GM21786 (cell line): ENCODE results near the gene KRTAP21-3.
"Not testable (repeated sequence)": the region's sequence is repeated elsewhere in the genome, so short reads cannot be mapped to it uniquely, and the experiment has no call there.

Experiments
- ATAC-seq: cut with Tn5 transposase; IDR thresholded peaks from one replicate; pipeline ENCODE4 v1.9.1; 2021; ENCODE audit not compliant: unreplicated experiment

The KRTAP21-3 gene

GRCh38 chr21:30718239-30718909 is at the start of gene KRTAP21-3:
TSS of gene KRTAP21-3 (minus strand) at chr21:30718777. CDS start at chr21:30718759, 18 bp downstream.
- no peak for ATAC-seq

GRCh38 chr21:30760776-30761175 is 42.2 kb upstream of the KRTAP21-3 start:
- ATAC-seq: no peak

GRCh38 chr21:30758306-30758705 is 39.7 kb upstream of the KRTAP21-3 start:
- ATAC-seq: no peak

- ATAC-seq: not testable (repeated sequence)
Measured at GRCh38 chr21:30755328-30755727, 36.8 kb upstream of the KRTAP21-3 start, which contains the start of gene KRTAP21-1. TSS of gene KRTAP21-1 (minus strand) at chr21:30755428. CDS start at chr21:30755378, 50 bp downstream.

- ATAC-seq: no peak
Measured at GRCh38 chr21:30747159-30747558, 28.6 kb upstream of the KRTAP21-3 start, which contains the start of gene KRTAP21-2. TSS of gene KRTAP21-2 (minus strand) at chr21:30747259. CDS start at chr21:30747202, 57 bp downstream.

GRCh38 chr21:30740462-30740861 is 21.9 kb upstream of the KRTAP21-3 start:
- no peak for ATAC-seq

GRCh38 chr21:30733026-30733425 is 14.4 kb upstream of the KRTAP21-3 start:
- no peak for ATAC-seq

- ATAC-seq: no peak
Measured at GRCh38 chr21:30726726-30727125, 8.1 kb upstream of the KRTAP21-3 start.

- ATAC-seq: no peak
Measured at GRCh38 chr21:30719401-30719800, 824 bp upstream of the KRTAP21-3 start.

GRCh38 chr21:30717105-30717504 is 1.5 kb downstream of the KRTAP21-3 start:
- ATAC-seq: no peak

- no peak for ATAC-seq
Measured at GRCh38 chr21:30714946-30715345, 3.6 kb downstream of the KRTAP21-3 start.

GRCh38 chr21:30714456-30714855 is 4.1 kb downstream of the KRTAP21-3 start:
- ATAC-seq: no peak

- no peak for ATAC-seq
Measured at GRCh38 chr21:30713766-30714165, 4.8 kb downstream of the KRTAP21-3 start.

- no peak for ATAC-seq
Measured at GRCh38 chr21:30710499-30710898, 8.1 kb downstream of the KRTAP21-3 start.

- ATAC-seq: no peak
Measured at GRCh38 chr21:30707409-30707808, 11.2 kb downstream of the KRTAP21-3 start.

- ATAC-seq: no peak
Measured at GRCh38 chr21:30695956-30696355, 22.6 kb downstream of the KRTAP21-3 start.

- ATAC-seq: no peak
Measured at GRCh38 chr21:30689822-30690221, 28.8 kb downstream of the KRTAP21-3 start.

- no peak for ATAC-seq
Measured at GRCh38 chr21:30684506-30684905, 34.1 kb downstream of the KRTAP21-3 start.

GRCh38 chr21:30680586-30680985 is 38.0 kb downstream of the KRTAP21-3 start:
- no peak for ATAC-seq

GRCh38 chr21:30676737-30677136 is 41.8 kb downstream of the KRTAP21-3 start:
- ATAC-seq: no peak

- no peak for ATAC-seq
Measured at GRCh38 chr21:30674312-30674711, 44.3 kb downstream of the KRTAP21-3 start.

- no peak for ATAC-seq
Measured at GRCh38 chr21:30672985-30673650, 45.5 kb downstream of the KRTAP21-3 start.
